ENCODE measurements around the gene FGF14. TPM values are rescaled to one million over a fixed set of nuclear protein-coding genes. Genes with fewer than 3 reads are reported as not detected.
"Not testable (repeated sequence)": the region's sequence is repeated elsewhere in the genome, so short reads cannot be mapped to it uniquely, and the experiment has no call there.

FGF14 gene
- total and polyA plus RNA-seq, 3 donors from 2014 or later, result 0.56 to 4.5 (median 1.7) TPM

- WGBS, 2 donors, result 81 to 88% methylated on average over 4 of the region's 4 CpGs
- TF ChIP-seq POLR2A (IDR thresholded peaks at IDR 0.05) (no peak), CTCF (IDR thresholded peaks at IDR 0.05) (no peak)
- H3K27me3 ChIP-seq, result no peaks in the 10 kb centered on the region
- no peaks in the 10 kb centered on the region for H3K36me3 ChIP-seq (ENCODE audit: low read depth, missing control alignments)
- H3K4me3 ChIP-seq, result no peak overlapping the region
- no peak overlapping the region for H3K27ac ChIP-seq
- DNase-seq, result no peak
- H3K4me1 ChIP-seq, result no peaks in the 10 kb centered on the region
- intact Hi-C loops (cut with DNase I; ENCODE audit: low total_unique reads), result no loop called here
- no peaks in the 10 kb centered on the region for H3K9me3 ChIP-seq
Measured at GRCh38 chr13:101846701-101847100, 555.1 kb downstream of the FGF14 start.

- Histone ChIP-seq H3K27ac (no peak overlapping the region), H3K4me3 (no peak overlapping the region), H3K36me3 (ENCODE audit: low read depth, missing control alignments) (no peaks in the 10 kb centered on the region), H3K9me3 (no peaks in the 10 kb centered on the region), H3K4me1 (no peaks in the 10 kb centered on the region), H3K27me3 (no peaks in the 10 kb centered on the region)
- WGBS, 2 donors, result 77 to 81% methylated on average over 2 of the region's 2 CpGs
- TF ChIP-seq CTCF (IDR thresholded peaks at IDR 0.05) (no peak), POLR2A (IDR thresholded peaks at IDR 0.05) (no peak)
- intact Hi-C loops (cut with DNase I; ENCODE audit: low total_unique reads), result no loop called here
- DNase-seq, result no peak
Measured at GRCh38 chr13:101846249-101846648, 555.6 kb downstream of the FGF14 start.

- intact Hi-C loops (cut with DNase I; ENCODE audit: low total_unique reads), result no loop called here
- Histone ChIP-seq H3K27me3 (no peaks in the 10 kb centered on the region), H3K27ac (no peak overlapping the region), H3K4me1 (no peaks in the 10 kb centered on the region), H3K9me3 (no peaks in the 10 kb centered on the region), H3K4me3 (no peak overlapping the region), H3K36me3 (ENCODE audit: low read depth, missing control alignments) (no peaks in the 10 kb centered on the region)
- no peak for DNase-seq
- TF ChIP-seq POLR2A (IDR thresholded peaks at IDR 0.05), result no peak
- no peak for TF ChIP-seq CTCF (IDR thresholded peaks at IDR 0.05)
- WGBS, 2 donors, result 60 to 78% methylated on average over 4 of the region's 4 CpGs
Measured at GRCh38 chr13:101845245-101846020, 556.4 kb downstream of the FGF14 start.

GRCh38 chr13:101841698-101842097 is 560.1 kb downstream of the FGF14 start:
- 39 to 51% methylated on average over 3 of the region's 3 CpGs for whole genome bisulfite sequencing, 2 donors
- TF ChIP-seq CTCF (IDR thresholded peaks at IDR 0.05) (no peak), POLR2A (IDR thresholded peaks at IDR 0.05) (no peak)
- no peak for DNase-seq

GRCh38 chr13:101838323-101838722 is 563.5 kb downstream of the FGF14 start:
- no peaks in the 10 kb centered on the region for H3K36me3 ChIP-seq (ENCODE audit: low read depth, missing control alignments)
- no peaks in the 10 kb centered on the region for H3K4me1 ChIP-seq
- no peak overlapping the region for H3K27ac ChIP-seq
- TF ChIP-seq CTCF (IDR thresholded peaks at IDR 0.05), result no peak
- no peak for TF ChIP-seq POLR2A (IDR thresholded peaks at IDR 0.05)
- intact Hi-C loops (cut with DNase I; ENCODE audit: low total_unique reads), result no loop called here
- no peak overlapping the region for H3K4me3 ChIP-seq
- DNase-seq, result no peak
- WGBS, 2 donors, result 46 to 58% methylated on average over 2 of the region's 2 CpGs
- no peaks in the 10 kb centered on the region for H3K9me3 ChIP-seq
- H3K27me3 ChIP-seq, result no peaks in the 10 kb centered on the region

More at GRCh38 chr13:101841698-101842097, 560.1 kb downstream of the FGF14 start:
- Histone ChIP-seq H3K27me3 (no peaks in the 10 kb centered on the region), H3K36me3 (ENCODE audit: low read depth, missing control alignments) (no peaks in the 10 kb centered on the region), H3K9me3 (no peaks in the 10 kb centered on the region), H3K4me3 (no peak overlapping the region), H3K4me1 (no peaks in the 10 kb centered on the region), H3K27ac (no peak overlapping the region)
- intact Hi-C loops (cut with DNase I; ENCODE audit: low total_unique reads), result no loop called here

- H3K27ac ChIP-seq; H3K36me3 ChIP-seq (ENCODE audit: low read depth, missing control alignments); H3K27me3 ChIP-seq; H3K4me1 ChIP-seq; intact Hi-C loops (cut with DNase I; ENCODE audit: low total_unique reads); DNase-seq; H3K4me3 ChIP-seq; H3K9me3 ChIP-seq: not testable (repeated sequence)
- 78 to 87% methylated on average over 4 of the region's 4 CpGs for WGBS, 2 donors
Measured at GRCh38 chr13:101837778-101838177, 564.1 kb downstream of the FGF14 start.
